ENCODE measurements around the gene CABP1. TPM values are rescaled to one million over a fixed set of nuclear protein-coding genes. Genes with fewer than 3 reads are reported as not detected.
"Not testable (repeated sequence)": the region's sequence is repeated elsewhere in the genome, so short reads cannot be mapped to it uniquely, and the experiment has no call there.

CABP1 gene
- total and polyA plus RNA-seq, 4 experiments from 2014 or later: not detected

DNA sequence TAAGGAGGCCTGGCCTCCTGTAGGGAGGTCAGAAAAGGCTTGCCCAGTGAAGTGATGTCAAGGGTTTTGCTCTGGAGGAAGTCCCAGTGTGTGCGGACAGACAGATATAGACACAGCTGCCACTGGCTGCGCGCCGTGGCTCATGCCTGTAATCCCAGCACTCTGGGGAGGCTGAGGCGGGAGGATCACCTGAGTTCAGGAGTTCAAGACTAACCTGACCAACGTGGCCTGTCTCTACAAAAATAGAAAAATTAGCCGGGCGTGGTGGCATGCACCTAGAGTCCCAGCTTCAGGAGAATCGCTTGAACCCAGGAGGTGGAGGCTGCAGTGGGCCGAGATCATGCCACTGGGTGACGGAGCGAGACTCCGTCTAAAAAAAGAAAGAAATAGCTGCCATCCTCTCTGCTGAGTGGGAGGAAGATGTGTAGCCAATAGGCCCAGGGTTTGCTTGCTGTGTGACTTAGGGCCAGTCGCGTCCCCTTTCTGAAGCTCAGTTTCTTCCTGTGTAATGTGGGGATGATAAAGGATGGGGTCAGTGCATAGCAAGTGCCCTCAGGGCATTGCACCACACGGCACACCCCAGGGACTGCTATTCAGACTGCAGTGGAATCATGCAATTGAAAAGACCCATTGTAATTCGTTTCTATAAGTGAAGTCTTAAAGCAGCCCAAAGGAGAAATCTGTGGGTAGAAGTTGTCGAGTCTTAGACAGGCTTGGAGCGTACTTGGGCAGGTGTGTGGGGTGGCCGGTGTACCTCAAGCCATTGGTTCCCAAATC, 27.9 kb downstream of the CABP1 start:
- ChIA-PET POLR2A (ENCODE audit: partially characterized antibody) (no interaction called here), CTCF (ENCODE audit: partially characterized antibody) (interaction anchor here (1.1 to 1.5 kb wide), 2 partner anchors 20 to 23 kb away, joined by 3 to 5 read pairs; no protein-coding TSS in a partner anchor)
- no peaks in the 10 kb centered on the region for H3K9me3 Mint-ChIP-seq
- intact Hi-C loops (cut with micrococcal nuclease): no loop called here
- Histone ChIP-seq H3K4me1 (ENCODE audit: insufficient read depth, low read length) (no peaks in the 10 kb centered on the region), H3K27me3 (ENCODE audit: insufficient read depth, low read length) (no peaks in the 10 kb centered on the region), H3K9me3 (ENCODE audit: control insufficient read depth in 1 of 2, low read length in 2 of 2) (no peaks in the 10 kb centered on the region), H3K4me3 (ENCODE audit: low read length in 2 of 2) (no peak overlapping the region), H3K36me3 (ENCODE audit: insufficient read depth, low read length) (no peaks in the 10 kb centered on the region), H3K27ac (ENCODE audit: low read depth, low read length) (no peak overlapping the region)
- no peak overlapping the region for H3K4me3 Mint-ChIP-seq
- peaks cover 0 to 1% of the 10 kb centered on the region in 2 donors for H3K27me3 Mint-ChIP-seq
- peaks cover 0 to 1% (median 0%) of the 10 kb centered on the region in 4 donors for H3K4me1 Mint-ChIP-seq
- H3K36me3 Mint-ChIP-seq: no peaks in the 10 kb centered on the region
- no peak for DNase-seq
- H3K27ac Mint-ChIP-seq: no peak overlapping the region

DNA sequence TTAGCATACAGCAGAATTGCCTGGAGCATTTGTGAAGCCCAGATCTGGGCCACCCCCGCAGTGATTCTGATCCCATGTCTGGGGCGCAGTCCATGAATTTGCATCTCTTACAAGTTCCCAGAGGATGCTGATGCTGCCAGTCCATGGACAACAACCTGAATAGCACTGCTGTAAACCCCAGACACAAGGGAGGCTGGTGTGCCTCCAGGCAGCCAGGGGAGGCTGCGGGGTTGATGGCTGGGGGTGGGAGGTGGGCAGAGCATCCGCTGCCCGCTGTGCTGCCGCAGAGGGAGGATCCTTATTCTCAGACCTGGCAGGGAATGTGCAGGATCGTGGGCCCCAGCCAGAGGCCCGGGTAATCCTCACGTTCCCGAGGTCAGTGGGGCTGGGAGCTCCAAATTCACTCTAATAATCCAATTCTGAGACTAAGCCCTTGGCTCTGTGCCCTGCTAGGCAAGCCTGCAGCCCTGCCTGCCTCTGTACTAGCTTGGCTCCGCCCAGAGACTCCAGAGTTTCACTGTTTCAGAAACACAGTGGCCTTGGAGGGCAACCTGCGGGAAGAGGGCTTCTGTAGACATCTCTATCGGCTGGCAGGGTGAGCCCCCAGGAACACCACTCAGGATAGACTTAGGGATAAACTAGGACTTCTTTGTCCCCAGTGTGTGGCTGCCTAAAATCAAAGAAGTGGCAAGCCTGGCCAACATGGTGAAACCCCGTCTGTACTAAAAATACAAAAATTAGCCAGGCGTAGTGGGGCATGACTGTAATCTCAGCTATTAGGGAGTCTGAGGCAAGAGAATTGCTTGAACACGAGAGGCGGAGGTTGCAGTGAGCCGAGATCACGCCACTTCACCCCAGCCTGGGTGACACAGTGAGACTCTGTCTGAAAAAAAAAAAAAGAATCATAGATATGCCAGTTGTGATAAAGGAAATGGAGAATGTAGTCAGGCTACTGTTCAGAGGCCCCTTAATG, 28.7 kb downstream of the CABP1 start:
- H3K4me3 Mint-ChIP-seq: no peak overlapping the region
- no peaks in the 10 kb centered on the region for H3K9me3 Mint-ChIP-seq
- no peaks in the 10 kb centered on the region for H3K36me3 Mint-ChIP-seq
- no peak for DNase-seq
- H3K27me3 Mint-ChIP-seq: peaks cover 0 to 1% of the 10 kb centered on the region in 2 donors
- H3K27ac Mint-ChIP-seq: no peak overlapping the region
- no peaks in the 10 kb centered on the region for H3K27me3 ChIP-seq (ENCODE audit: insufficient read depth, low read length)
- intact Hi-C loops (cut with micrococcal nuclease): no loop called here
- no peaks in the 10 kb centered on the region for H3K4me1 ChIP-seq (ENCODE audit: insufficient read depth, low read length)
- H3K36me3 ChIP-seq (ENCODE audit: insufficient read depth, low read length): no peaks in the 10 kb centered on the region
- ChIA-PET CTCF (ENCODE audit: partially characterized antibody) (interaction anchor here (1.1 to 1.5 kb wide), 2 partner anchors 21 to 23 kb away, joined by 3 to 5 read pairs; no protein-coding TSS in a partner anchor), POLR2A (ENCODE audit: partially characterized antibody) (no interaction called here)
- no peaks in the 10 kb centered on the region for H3K9me3 ChIP-seq (ENCODE audit: control insufficient read depth in 1 of 2, low read length in 2 of 2)
- peaks cover 0 to 1% (median 0%) of the 10 kb centered on the region in 4 donors for H3K4me1 Mint-ChIP-seq
- H3K4me3 ChIP-seq (ENCODE audit: low read length in 2 of 2): no peak overlapping the region
- no peak overlapping the region for H3K27ac ChIP-seq (ENCODE audit: low read depth, low read length)

DNA sequence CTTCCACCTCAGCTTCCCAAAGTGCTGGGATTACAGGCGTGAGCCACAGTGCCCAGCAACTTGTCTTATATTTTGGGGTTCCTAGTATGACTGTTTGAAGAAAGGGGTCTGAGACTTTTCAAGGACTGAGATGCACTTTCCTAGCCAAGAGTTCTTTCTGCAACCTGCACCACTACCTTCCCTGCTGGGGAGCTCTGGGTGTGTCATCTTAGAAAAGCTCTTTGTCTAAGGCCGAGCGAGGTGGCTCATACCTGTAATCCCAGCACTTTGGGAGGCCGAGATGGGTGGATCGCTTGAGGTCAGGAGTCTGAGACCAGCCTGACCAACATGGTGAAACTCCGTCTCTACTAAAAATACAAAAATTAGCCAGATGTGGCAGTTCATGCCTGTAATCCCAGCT, 29.8 kb downstream of the CABP1 start:
- H3K4me1 Mint-ChIP-seq; intact Hi-C loops (cut with micrococcal nuclease): not testable (repeated sequence)

DNA sequence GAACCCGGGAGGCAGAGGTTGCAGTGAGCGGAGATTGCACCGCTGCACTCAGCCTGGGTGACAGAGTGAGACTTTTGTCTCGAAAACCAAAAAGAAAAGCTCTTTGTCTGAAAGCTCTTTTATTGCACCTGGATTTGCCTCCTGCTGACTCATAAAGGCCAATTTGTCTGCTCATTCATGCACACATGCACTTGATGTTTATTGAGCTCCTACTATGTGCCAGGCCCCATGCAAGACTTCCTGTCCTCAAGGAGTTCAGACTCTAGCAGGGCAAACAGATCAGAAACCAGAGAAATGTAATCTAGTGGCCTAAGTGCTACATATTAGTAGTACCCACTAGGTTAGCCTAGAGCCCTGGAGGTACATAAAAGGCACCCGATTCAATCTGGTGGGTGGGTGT, 30.2 kb downstream of the CABP1 start:
- H3K4me3 ChIP-seq (ENCODE audit: low read length in 2 of 2): no peak overlapping the region
- intact Hi-C loops (cut with micrococcal nuclease): no loop called here
- H3K36me3 Mint-ChIP-seq: no peaks in the 10 kb centered on the region
- no peak overlapping the region for H3K4me3 Mint-ChIP-seq
- no peaks in the 10 kb centered on the region for H3K27me3 ChIP-seq (ENCODE audit: insufficient read depth, low read length)
- DNase-seq: no peak
- peaks cover 1 to 2% of the 10 kb centered on the region in 2 donors for H3K27me3 Mint-ChIP-seq
- no peaks in the 10 kb centered on the region for H3K36me3 ChIP-seq (ENCODE audit: insufficient read depth, low read length)
- POLR2A ChIA-PET (ENCODE audit: partially characterized antibody): no interaction called here
- CTCF ChIA-PET (ENCODE audit: partially characterized antibody): interaction anchor here (1.1 kb wide), 1 partner anchor 22 kb away, joined by 6 read pairs; no protein-coding TSS in a partner anchor
- H3K9me3 ChIP-seq (ENCODE audit: control insufficient read depth in 1 of 2, low read length in 2 of 2): no peaks in the 10 kb centered on the region
- peak overlapping the region in 1 of 7 donors; percentile 62 for H3K27ac Mint-ChIP-seq
- H3K4me1 Mint-ChIP-seq: peaks cover 0 to 1% (median 0%) of the 10 kb centered on the region in 4 donors
- H3K4me1 ChIP-seq (ENCODE audit: insufficient read depth, low read length): no peaks in the 10 kb centered on the region
- no peaks in the 10 kb centered on the region for H3K9me3 Mint-ChIP-seq
- no peak overlapping the region for H3K27ac ChIP-seq (ENCODE audit: low read depth, low read length)

More for the DNA sequence above, 29.8 kb downstream of the CABP1 start:
- H3K36me3 Mint-ChIP-seq; H3K4me3 Mint-ChIP-seq; H3K9me3 ChIP-seq (ENCODE audit: control insufficient read depth in 1 of 2, low read length in 2 of 2); H3K27ac ChIP-seq (ENCODE audit: low read depth, low read length); H3K4me3 ChIP-seq (ENCODE audit: low read length in 2 of 2); H3K9me3 Mint-ChIP-seq; POLR2A ChIA-PET (ENCODE audit: partially characterized antibody); DNase-seq; H3K4me1 ChIP-seq (ENCODE audit: insufficient read depth, low read length); H3K27me3 ChIP-seq (ENCODE audit: insufficient read depth, low read length); H3K27me3 Mint-ChIP-seq; H3K27ac Mint-ChIP-seq; H3K36me3 ChIP-seq (ENCODE audit: insufficient read depth, low read length): not testable (repeated sequence)
- CTCF ChIA-PET (ENCODE audit: partially characterized antibody): interaction anchor here (1.1 kb wide), 1 partner anchor 21 kb away, joined by 6 read pairs; no protein-coding TSS in a partner anchor

DNA sequence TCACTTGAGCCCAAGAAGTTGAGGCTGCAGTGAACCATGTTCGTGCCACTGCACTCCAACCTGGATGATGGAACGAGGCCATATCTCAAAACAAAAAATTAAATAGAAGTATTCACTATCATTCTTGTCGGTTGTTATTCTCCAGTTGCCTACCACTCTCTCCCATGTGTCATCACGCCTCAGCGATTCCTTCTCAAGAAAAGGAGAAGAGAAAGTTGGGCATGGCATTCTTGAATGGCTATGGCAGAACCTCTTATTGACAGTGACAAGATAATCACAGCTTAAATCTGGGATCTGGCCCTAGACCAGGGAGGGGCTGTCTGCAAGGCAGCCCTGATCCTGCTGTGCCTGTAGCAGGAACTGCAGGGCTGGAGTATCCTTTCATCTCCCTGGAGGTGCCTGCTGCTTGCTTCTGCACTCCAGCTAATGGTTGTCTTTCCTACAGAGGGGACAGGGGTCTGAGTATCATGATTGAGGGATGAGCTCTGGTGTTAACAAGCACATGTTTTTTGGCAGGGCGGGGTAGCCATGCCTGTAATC, 33.7 kb downstream of the CABP1 start:
- H3K27ac Mint-ChIP-seq: no peak overlapping the region
- H3K4me1 Mint-ChIP-seq: peaks cover 0 to 13% (median 6%) of the 10 kb centered on the region in 4 donors
- no peaks in the 10 kb centered on the region for H3K36me3 Mint-ChIP-seq
- POLR2A ChIA-PET (ENCODE audit: partially characterized antibody): interaction anchor here (1.8 kb wide), 1 partner anchor 12 kb away, joined by 5 read pairs; the partner anchor contains the start of gene MLEC
- no peak for DNase-seq
- no peak overlapping the region for H3K27ac ChIP-seq (ENCODE audit: low read depth, low read length)
- H3K36me3 ChIP-seq (ENCODE audit: insufficient read depth, low read length): no peaks in the 10 kb centered on the region
- no peak overlapping the region for H3K4me3 ChIP-seq (ENCODE audit: low read length in 2 of 2)
- H3K27me3 Mint-ChIP-seq: peaks cover 1 to 2% of the 10 kb centered on the region in 2 donors
- no peak overlapping the region for H3K4me3 Mint-ChIP-seq
- no peaks in the 10 kb centered on the region for H3K9me3 ChIP-seq (ENCODE audit: control insufficient read depth in 1 of 2, low read length in 2 of 2)
- H3K9me3 Mint-ChIP-seq: no peaks in the 10 kb centered on the region
- CTCF ChIA-PET (ENCODE audit: partially characterized antibody): interaction anchor here (2.9 kb wide), 1 partner anchor 25 kb away, joined by 15 read pairs; no protein-coding TSS in a partner anchor
- intact Hi-C loops (cut with micrococcal nuclease): no loop called here
- H3K4me1 ChIP-seq (ENCODE audit: insufficient read depth, low read length): peaks cover 5% of the 10 kb centered on the region
- no peaks in the 10 kb centered on the region for H3K27me3 ChIP-seq (ENCODE audit: insufficient read depth, low read length)

DNA sequence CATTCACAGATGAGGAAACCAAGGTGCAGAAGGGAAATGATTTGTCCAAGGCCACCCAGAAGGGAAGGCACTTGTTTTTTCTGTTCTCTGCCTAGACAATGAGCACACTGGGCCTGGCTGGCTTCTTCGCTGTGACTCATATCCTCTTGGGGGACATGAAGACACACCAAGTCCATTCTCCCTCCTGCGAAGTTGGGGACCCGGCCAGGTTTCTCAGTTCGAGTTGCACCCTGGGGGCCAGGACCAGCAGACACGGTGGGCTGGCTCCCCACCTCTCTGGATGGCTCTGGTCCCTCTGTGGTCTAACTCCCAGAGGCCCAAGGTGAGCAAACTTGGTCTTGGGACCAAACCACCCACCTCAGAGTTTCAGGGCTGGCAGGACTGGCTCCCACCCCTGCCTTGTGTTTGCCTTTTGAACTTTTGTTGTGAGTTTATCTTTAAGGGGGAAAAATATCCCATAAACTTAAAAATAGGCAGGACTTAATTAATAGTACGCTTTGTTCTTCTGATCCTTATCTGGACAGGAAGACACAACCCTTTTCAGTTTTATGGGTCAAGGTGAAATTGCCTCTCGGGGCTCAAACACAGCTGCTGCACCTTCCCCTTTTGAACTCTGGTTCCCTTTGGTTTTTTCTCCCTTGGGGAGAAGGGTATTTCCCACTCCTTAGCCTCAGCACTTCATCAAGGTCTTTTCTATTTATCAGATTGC, 37.5 kb downstream of the CABP1 start:
- peaks cover 2% of the 10 kb centered on the region in 2 donors for H3K27me3 Mint-ChIP-seq
- no peaks in the 10 kb centered on the region for H3K9me3 Mint-ChIP-seq
- peak overlapping the region in 1 of 8 donors; percentile 30 for H3K4me3 Mint-ChIP-seq
- intact Hi-C loops (cut with micrococcal nuclease): no loop called here
- no peak overlapping the region for H3K27ac ChIP-seq (ENCODE audit: low read depth, low read length)
- peak overlapping the region in 5 of 7 donors; percentile 7 to 68 (median 27) for H3K27ac Mint-ChIP-seq
- ChIA-PET POLR2A (ENCODE audit: partially characterized antibody) (no interaction called here), CTCF (ENCODE audit: partially characterized antibody) (interaction anchor here (1.0 to 1.5 kb wide), 3 partner anchors 24 to 31 kb away, joined by 3 to 7 read pairs (median 6); no protein-coding TSS in a partner anchor)
- no peak overlapping the region for H3K4me3 ChIP-seq (ENCODE audit: low read length in 2 of 2)
- no peak for DNase-seq
- peaks cover 5% of the 10 kb centered on the region for H3K4me1 ChIP-seq (ENCODE audit: insufficient read depth, low read length)
- H3K4me1 Mint-ChIP-seq: peaks cover 0 to 13% (median 6%) of the 10 kb centered on the region in 4 donors
- H3K36me3 Mint-ChIP-seq: no peaks in the 10 kb centered on the region
- H3K9me3 ChIP-seq (ENCODE audit: control insufficient read depth in 1 of 2, low read length in 2 of 2): no peaks in the 10 kb centered on the region
- H3K27me3 ChIP-seq (ENCODE audit: insufficient read depth, low read length): no peaks in the 10 kb centered on the region
- H3K36me3 ChIP-seq (ENCODE audit: insufficient read depth, low read length): no peaks in the 10 kb centered on the region

Measured in CD4-positive, alpha-beta memory T cell (primary cell).